DMS79 (cell line): ENCODE measurements around the gene RASAL1.
"Not testable (repeated sequence)": the region's sequence is repeated elsewhere in the genome, so short reads cannot be mapped to it uniquely, and the experiment has no call there.

Experiments
- DNase-seq: peaks from one replicate; lab custom pipeline; 2025; lab: John Stamatoyannopoulos, UW

The RASAL1 gene

DNA sequence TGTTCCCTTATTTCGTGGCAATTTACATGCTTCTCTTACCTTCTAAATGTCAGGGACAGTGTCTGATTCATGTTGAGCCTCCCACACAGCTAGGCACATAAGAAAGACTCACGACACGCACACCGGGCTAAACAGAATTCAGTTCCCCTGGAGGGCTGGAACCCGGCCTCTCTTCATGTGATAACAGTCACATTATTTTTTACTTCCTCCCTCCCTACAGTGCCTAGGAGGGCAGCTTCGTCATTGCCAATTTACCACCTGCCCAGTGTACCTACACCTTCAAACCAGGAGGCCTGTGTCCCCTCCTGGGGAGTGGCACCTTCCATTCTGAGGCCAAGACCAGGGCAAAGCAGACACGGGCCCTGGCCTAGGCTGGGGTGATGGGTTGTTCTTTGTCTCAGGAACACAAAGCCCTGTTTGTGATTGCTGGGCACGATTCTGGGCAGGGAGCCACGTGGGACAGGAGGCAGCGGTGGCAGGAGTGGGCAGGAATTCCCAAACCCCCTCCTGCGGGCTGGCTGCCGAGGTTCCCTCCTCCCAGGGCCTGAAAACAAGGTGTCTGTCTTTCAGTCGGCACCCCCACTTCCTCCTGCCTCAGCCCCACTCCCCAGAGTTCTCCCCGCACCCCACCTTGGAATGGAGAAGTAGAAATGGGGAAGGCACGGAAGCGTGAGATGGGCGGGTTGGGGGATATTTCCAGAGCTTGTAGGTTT lies 6.8 kb upstream of the RASAL1 start:
- DNase-seq: no peak

GRCh38 chr12:113141716-113142115 lies 6.2 kb upstream of the RASAL1 start:
- not testable (repeated sequence) for DNase-seq

DNA sequence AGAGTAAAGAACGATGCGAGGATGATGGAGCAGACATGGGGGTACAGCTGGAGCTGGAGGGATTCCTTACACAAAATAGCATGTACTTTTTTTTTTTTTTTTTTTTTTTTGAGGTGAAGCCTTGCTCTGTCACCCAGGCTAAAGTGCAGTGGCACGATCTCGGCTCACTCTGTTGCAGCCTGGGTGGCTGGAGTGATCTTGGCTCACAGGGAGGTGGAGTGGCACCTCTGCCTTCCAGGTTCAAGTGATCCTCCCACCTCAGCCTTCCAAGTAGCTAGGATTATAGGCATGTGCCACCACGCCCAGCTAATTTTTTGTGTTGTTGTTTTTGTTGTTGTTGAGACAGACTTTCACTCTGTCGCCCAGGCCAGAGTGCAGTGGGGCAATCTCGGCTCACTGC lies 5.1 kb upstream of the RASAL1 start:
- no peak for DNase-seq

DNA sequence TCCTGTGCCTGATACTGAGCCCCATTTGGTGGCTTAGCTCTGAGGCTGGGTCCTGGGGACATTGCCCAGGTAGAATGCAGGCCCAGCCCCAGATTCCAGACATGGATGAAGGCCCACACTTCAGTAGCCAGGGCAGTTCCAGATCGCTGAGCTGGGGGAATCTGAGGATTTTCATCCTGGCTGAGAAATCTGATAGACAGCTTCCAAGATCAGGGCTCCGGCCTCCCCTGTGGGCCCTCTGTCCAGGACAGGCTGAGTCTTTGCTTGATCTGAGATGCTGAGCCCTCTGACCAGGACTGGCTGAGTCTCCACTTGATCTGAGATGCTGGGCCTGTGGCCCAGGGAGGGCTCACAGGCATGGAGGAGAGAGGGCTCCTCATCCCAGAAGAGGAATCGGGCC lies 3.3 kb upstream of the RASAL1 start:
- DNase-seq: no peak

- no peak for DNase-seq
Measured at GRCh38 chr12:113137861-113138783, 2.6 kb upstream of the RASAL1 start.

DNA sequence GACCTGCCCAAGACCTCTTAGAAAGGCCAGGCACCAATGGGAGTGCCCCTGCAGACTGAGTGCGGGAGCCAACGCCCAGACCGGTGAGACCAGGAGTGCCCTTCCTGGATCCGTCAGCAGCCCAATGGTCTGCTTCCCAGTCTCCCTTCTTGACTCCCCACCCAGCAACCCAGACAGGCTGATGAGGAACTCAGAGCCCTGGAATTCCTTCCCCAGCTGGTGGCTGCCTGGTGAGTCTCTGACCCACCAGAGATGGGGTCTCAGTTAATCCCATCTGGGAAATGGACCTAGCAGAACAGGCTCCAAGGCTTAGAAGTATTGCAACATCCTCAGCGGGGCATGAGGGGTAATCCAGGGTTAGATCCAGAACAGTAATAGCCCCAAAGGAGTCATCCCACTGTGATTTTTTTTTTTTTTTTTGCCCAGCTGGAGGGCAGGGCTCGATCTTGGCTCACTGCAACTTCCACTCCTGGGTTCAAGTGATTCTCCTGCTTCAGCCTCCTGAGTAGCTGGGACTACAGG lies 1.5 kb upstream of the RASAL1 start:
- no peak for DNase-seq

DNA sequence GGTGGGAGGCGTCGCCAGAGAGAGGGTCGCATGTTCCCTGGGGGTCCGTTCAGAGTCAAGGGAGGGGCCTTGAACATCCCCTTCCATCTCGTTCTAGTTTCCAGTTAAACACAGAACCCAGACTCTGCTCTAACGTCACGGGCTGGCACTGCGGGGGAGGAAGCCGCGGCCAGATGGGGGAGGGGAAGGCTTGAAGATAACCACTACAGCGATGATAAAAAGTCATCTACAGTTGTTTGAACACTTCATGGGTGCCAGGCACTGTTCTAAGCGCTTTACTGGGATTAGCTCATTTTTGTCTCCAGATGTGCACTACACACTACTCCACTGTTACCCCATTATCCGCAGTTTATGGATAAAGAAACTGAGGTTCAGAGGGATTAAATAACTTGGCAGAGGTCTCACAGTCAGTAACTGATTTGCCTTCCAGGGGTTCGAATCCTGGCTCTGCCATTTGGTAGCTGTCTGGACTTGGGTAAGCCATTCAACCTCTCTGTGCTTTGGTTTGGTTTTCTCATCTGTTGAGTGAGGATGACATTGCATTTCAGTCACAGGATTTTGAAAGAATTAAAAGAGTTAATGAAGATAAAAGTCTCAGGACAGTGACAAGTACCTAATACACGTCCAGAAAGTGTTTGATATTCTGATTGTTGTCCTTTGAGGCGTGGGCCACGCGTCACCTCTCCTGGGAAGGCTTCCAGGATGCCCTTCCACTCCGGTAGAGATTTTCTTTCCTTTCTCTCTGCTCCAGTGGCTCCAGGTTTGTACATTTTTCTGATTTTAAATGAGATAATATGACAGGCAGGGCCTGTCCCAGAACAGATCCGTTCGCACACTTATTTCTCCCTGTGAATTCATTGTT lies 798 bp upstream of the RASAL1 start:
- no peak for DNase-seq

GRCh38 chr12:113134521-113134951 lies 1.0 kb downstream of the RASAL1 start:
- DNase-seq: peak; percentile 74

DNA sequence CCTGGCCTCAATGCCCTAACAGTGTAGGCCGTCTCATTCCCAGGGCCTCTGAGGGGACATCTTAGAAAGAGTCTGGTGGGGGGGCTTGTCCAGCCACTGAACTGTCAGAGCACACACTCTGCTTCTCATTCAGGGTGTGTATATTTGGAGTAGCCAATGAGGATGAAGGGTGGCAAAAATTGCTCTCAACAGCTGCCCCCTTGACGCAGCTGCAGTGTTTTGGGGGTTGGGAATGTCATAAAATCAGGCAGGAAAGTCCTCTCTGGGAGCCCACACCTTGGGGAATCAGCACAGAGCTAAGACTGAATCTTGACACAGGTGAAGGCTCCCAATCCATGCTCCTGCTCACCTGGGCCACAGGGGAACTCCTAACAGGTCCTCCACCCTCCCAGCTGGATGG lies 1.5 kb downstream of the RASAL1 start:
- DNase-seq: no peak

GRCh38 chr12:113133666-113134065 lies 1.9 kb downstream of the RASAL1 start:
- no peak for DNase-seq

GRCh38 chr12:113133036-113133435 lies 2.5 kb downstream of the RASAL1 start:
- DNase-seq: no peak

DNA sequence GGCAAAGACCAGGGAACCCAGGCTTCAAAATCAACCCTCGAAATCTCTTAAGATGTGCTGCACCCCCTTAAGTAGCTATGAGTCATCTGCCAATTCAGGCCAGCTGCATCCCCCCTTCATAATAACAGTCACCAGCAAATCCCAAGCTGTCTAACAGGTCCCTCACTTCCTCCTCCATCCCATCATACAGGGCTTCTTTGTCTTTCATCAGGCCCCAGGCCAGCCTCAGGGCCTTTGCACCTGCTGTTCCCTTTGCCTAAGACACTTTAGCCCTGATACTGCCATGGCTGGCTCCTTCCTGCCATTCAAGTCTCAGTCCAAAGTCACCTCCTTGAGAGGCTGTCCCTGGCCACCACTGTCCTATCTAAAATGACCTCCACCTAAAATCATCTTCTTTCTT lies 4.0 kb downstream of the RASAL1 start:
- DNase-seq: no peak

GRCh38 chr12:113130457-113131135 lies 5.0 kb downstream of the RASAL1 start:
- DNase-seq: no peak

GRCh38 chr12:113129664-113130456 lies 5.7 kb downstream of the RASAL1 start:
- no peak for DNase-seq

DNA sequence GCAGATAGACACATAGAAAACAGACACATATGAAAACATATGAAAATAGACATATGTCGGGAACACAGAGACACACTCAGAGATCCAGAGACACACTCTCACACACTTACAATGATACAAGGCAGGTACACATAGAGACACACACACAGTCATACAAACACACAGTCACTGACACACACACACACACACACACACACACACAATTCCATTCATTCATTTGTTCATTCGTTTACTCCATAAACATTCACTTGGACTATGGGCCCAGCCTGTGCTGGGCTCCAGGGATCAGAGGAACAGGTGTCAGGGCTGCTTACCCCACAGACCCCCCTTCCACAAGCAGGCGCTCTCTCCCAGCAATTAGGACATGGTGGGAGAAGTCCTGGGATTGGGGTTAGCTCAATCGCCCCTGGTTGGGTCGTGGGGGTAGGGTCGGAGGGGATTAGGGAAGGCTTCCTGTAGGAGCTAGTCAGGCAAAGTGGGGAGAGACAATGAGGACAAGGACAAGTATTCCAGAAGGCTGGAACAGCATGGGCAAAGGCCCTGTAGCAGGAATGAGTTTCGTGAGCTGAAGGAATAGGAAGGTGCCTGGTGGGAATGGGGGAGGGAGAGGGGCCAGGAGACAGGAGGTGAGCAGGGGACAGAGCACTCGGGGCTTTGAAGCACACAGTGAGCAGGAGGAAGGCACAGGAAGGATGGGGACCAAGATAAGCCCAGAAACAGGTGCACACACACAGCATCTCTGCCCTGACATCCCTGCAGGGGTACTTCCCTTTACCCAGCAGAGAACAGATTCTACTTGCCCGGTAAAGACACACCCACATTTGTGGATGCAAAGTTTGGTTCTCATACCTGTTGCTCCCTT lies 6.5 kb downstream of the RASAL1 start:
- DNase-seq: no peak

DNA sequence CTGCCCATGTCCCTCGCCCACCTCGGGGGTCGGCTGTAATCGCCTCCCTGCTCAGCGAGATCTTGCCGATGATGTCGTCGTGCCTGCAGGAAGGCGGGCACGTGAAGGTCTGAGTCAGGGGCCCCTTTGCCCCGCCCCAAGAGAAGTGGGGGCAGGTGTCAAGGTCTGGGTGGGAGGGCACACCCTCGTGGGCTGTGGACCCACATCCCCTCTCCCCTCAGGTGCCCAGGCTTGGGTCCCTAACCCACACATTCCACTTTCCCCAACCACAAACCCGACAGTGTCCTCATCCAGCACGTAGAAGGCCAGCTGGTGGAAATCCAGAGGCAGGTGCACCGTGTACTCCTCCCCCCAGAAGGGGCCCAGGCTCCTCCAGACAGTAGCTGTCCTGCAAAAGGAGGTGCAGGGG lies 7.8 kb downstream of the RASAL1 start:
- DNase-seq: no peak

DNA sequence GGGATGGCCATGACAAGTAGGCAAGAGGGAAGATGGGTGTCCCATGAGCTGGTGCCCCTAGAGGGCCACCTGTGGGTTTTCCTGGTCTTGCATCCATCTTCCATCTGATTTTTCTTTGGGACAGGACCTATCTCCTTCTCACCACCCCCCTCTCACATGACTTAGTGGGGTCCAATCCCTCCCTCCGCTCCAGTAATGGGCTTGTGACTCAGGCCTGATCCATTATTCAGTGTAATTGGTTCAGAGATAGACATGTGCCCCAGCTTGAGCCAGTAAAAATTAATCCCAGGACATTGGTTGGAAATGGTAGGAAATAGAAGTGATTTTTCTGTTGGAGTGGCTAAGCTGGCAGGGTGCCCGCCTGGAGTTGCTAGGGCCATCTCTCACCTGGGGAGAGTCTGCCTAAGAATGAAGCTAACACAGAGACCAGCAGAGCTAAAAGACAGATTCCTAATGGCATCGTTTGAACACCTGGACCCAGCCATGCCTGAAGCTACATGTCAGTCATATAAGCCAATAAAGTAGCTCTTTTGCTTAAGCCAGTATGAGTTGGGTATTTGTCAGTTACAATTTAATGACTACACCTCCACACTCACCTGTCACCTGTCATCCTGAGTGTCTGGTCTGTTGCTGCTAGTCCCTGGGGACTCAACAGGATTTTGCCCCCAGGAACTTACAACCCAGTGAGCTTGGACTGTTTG lies 14.7 kb downstream of the RASAL1 start:
- DNase-seq: no peak

GRCh38 chr12:113119980-113120669 lies 15.4 kb downstream of the RASAL1 start:
- no peak for DNase-seq
